HG02885 (cell line): ENCODE measurements around the gene OR5AU1.

Experiments used
- ATAC-seq: cut with Tn5 transposase; IDR thresholded peaks from one replicate; pipeline ENCODE4 v1.9.1; 2021; ENCODE audit warnings: mild to moderate bottlenecking; ENCODE audit not compliant: unreplicated experiment, poor library complexity

The OR5AU1 gene

GRCh38 chr14:21155963-21156362 is at the start of gene OR5AU1:
OR5AU1 (minus strand) TSS chr14:21156063; CDS start chr14:21155872, 191 bp downstream.
- ATAC-seq: no peak

DNA sequence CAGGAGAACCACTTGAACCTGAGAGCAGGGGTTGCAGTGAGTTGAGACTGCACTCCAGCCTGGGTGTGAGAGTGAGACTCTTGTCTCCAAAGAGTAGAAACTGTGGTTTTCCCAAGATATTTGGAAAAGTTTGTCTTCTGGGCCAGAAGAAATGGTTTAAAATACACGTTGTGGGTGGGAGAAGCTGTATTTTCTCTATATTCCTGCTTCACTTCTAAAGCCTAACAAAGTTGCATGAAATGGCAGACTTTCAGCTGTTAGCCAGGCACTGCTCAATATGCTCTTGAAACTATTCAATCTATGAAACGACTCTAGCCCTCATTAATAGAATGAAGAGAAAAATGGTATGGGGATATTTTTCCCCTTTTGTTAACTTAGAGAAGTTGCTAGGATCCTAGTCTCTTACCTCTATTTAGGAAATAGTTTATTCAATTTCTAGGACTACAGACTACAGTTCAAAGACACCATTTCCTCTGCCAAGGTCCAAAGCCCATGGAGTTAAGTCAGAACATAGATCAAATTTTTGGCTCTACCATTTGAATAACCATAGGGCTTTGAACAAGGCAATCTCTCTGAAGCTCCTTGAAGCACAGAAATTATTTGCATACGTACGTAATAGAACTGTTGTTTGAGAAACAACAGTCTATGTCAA is 49.3 kb upstream of the OR5AU1 start:
- ATAC-seq: no peak

DNA sequence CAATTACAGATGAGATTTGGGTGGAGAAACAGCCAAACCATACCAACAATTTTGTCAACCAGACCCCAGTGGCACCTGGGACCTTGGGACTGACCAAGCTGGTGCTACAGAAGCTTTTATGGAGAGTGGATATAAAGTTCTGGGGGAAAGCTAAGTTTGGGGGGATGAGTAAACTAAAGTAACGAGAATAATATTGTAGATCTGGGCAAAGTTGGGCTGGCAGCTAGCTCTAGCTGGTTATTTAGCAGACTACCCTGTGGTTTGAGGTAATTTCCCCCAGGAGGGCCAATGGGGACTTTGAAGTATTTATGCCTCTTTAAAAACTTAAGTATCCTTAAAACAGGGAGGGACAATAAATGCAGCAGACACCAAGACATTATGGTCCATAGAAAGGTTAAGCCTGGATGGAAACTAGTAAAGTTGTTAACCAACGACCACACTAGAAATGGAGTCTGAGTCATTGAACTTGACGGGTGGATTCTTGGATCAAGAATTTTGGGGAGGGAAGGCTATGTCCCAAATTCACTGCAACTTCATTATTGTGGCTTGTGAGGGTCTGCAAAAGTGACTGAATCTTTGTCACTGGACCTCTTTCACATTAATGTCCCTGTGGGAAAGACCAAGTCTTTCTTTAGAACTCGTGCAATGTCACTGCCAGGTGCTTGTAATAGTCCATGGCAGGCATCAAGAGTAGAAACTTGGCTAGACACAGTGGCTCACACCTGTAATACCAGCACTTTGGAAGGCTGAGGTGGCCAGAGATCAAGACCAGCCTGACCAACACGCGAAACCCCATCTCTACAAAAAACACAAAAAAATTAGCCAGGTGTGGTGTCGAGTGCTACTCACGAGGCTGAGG is 48.5 kb upstream of the OR5AU1 start:
- ATAC-seq: no peak

GRCh38 chr14:21203470-21204166 is 47.8 kb upstream of the OR5AU1 start:
- ATAC-seq: no peak

DNA sequence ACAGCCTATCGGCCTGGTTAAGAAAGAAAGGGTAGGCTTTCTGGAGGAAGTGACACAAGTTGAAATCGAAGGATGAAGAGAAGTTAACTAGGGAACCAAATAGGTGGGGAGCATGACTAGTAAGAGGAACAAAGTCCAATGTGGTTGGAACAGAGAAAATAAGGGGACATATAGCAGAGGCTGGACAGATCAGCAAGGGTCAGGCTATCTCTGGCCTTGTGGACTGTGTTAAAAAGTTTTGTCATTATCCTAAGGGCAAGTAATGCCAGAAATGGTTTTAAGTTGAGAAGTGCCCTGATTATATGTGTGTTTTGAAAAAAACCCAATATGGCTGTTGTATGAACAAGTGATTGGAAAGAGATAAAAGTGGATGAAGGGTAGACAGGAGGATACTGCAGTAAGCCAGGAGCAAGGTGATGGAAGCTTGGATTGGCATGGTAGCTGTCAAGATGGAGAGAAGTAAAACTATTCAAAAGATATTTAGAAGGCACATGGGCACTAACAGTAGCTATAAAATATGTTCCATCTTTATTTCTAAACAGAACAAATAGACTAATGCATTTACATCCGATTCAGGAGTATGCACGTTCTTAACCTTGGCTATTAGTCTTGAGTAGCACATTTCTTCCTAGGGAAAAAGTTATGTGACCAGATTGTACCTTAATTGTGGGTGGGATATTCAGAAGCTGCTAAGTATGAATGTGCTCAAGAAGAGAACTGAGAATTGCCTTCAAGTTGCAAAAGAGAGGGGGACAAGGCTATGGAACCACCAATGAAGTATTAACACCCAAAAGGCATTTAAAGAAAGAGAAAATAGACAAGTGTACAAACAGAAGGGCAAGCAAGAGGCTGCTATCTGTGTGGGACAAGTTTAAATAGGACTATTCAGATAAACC is 46.8 kb upstream of the OR5AU1 start:
- ATAC-seq: no peak

- ATAC-seq: no peak
These were observed 46.0 kb upstream of the OR5AU1 start for GRCh38 chr14:21201732-21202462.

GRCh38 chr14:21200752-21201461 is 45.0 kb upstream of the OR5AU1 start:
- ATAC-seq: no peak

GRCh38 chr14:21199611-21200560 is 44.0 kb upstream of the OR5AU1 start:
- ATAC-seq: no peak

- no peak for ATAC-seq
These were observed 41.7 kb upstream of the OR5AU1 start for GRCh38 chr14:21197418-21198205.

DNA sequence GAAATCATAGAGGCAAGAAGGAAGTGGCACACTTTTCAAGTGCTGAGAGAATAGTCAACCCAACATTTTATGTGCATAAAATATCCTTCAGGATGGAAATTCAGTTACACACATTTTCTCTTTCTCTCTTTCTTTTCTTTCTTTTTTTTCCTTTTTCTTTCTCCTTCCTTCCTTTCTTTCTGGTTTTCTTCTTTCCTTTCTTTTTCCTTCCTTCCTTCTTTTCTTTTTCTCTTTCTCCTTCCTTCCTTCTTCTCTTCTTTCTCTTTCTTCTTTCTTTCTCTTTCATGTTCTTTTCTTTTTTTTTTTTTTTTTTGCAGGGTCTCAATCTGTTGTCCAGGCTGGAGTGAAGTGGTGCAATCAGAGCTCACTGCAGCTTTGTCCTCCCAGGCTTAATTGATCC is 38.7 kb upstream of the OR5AU1 start:
- ATAC-seq: no peak

DNA sequence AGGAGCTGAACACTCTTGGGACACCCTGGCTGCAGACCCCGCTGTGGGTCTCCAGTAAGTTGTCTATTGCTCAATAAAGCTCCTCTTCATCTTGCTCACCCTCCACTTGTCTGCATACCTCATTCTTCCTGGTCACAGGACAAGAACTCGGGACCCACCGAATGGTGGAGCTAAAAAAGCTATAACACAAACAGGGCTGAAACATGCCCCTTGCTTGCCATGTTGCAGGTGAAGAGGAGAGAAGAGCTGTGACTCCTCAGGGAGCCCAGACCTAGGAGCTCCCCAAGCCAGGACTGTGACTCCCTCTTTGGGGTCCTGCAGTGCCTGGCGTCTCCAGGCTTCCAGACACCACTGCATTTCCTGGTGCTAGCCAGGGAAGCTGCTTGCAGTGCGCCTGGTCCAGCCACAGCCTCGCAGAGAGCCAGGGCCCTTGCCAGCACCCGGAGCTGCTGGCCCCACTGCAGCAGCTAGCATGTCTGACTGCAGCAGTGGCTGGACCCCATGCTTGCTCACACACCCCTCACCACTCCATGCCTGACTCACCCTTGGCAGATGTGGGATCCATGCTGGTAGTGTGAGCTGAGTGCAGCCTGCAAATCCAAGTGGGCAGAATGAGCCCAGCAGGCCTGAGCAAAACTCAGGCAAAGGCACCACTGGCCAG is 37.1 kb upstream of the OR5AU1 start:
- no peak for ATAC-seq

DNA sequence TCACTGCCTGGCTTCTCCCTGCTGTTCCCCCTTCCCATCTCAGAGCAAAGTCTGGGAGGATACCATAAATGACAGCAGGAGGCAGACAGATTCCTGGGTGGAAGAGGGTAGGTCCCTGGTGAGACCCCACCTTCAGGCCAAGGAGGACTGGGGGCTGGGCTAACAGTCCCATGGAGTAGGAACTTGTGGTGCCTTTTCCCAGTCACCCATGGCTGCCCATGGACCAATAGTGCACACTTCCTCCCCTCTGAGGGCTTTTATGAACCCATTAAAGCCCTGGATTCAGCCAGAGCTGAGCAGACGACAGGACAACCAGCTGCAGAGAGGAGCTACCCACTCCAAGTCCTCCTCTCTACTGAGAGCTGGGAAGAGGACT is 36.6 kb upstream of the OR5AU1 start:
- ATAC-seq: no peak

- peak; percentile 99 for ATAC-seq
These were observed 36.1 kb upstream of the OR5AU1 start for GRCh38 chr14:21191809-21192446.

- no peak for ATAC-seq
These were observed 35.5 kb upstream of the OR5AU1 start for GRCh38 chr14:21191261-21191808.

GRCh38 chr14:21185491-21185890 is 29.6 kb upstream of the OR5AU1 start:
- ATAC-seq: no peak

GRCh38 chr14:21184254-21184653 is 28.4 kb upstream of the OR5AU1 start:
- ATAC-seq: no peak
